Nephron progenitor cell (in vitro differentiated cells): ENCODE results near the gene CCDC60.
A peak's percentile ranks its signal among the peaks of the same experiment; 100 is the strongest.

Experiments used
- DNase-seq: peaks from one replicate; pipeline ENCODE4 v3.0.0; 2021
- H3K27ac Mint-ChIP-seq: 2 replicates; pipeline ENCODE4 v1.8.0; 2021; ENCODE audit warnings: mild to moderate bottlenecking, moderate library complexity, mixed read lengths
- H3K27me3 Mint-ChIP-seq: 2 replicates; pipeline ENCODE4 v1.8.0; 2021; ENCODE audit warnings: mild to moderate bottlenecking, low read depth, mixed read lengths; ENCODE audit not compliant: poor library complexity
- H3K36me3 Mint-ChIP-seq: 2 replicates; pipeline ENCODE4 v1.8.0; 2021; ENCODE audit warnings: low read depth, mixed read lengths
- H3K4me1 Mint-ChIP-seq: 2 replicates; pipeline ENCODE4 v1.8.0; 2021; ENCODE audit warnings: mixed read lengths
- H3K4me3 Mint-ChIP-seq: 2 replicates; pipeline ENCODE4 v1.8.0; 2021; ENCODE audit warnings: mild to moderate bottlenecking, moderate library complexity, mixed read lengths
- H3K9me3 Mint-ChIP-seq: 2 replicates; pipeline ENCODE4 v1.8.0; 2021; ENCODE audit warnings: mild to moderate bottlenecking, moderate library complexity, mixed read lengths
- TF ChIP-seq, protein P1 (sequence below): fragments of 200-600 bp; sonication (generic); IDR thresholded peaks from 2 replicates; pipeline ENCODE4 v1.5.0; 2021; ENCODE audit warnings: antibody characterized with exemption

CCDC60 gene

DNA sequence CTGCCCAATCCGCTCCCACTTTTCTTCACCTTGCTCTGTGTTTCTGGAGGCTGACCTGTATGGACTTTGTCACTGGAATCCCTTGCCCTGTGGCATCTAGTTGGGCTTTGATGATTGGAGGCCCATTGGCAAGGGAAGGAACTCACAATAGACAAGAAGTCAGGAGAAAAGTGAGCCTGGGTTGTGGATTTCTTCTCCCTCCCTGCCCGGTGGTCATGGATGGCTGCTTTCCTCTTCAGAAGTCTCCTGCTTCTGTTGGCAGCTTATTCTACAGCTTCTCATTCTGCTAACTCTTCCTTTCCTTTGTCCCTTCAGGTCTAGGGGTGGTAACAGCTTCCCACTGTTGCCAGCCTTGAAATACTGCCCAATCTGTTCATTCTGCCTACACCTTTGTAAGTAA, 13.9 kb upstream of the CCDC60 start:
- no peak for DNase-seq
- Mint-ChIP-seq H3K4me3 (no peak overlapping the region), H3K27ac (no peak overlapping the region), H3K27me3 (peaks cover 4% of the 10 kb centered on the region), H3K36me3 (no peaks in the 10 kb centered on the region), H3K9me3 (peaks cover 10% of the 10 kb centered on the region), H3K4me1 (peaks cover 22% of the 10 kb centered on the region)
- TF ChIP-seq, protein P1, sequence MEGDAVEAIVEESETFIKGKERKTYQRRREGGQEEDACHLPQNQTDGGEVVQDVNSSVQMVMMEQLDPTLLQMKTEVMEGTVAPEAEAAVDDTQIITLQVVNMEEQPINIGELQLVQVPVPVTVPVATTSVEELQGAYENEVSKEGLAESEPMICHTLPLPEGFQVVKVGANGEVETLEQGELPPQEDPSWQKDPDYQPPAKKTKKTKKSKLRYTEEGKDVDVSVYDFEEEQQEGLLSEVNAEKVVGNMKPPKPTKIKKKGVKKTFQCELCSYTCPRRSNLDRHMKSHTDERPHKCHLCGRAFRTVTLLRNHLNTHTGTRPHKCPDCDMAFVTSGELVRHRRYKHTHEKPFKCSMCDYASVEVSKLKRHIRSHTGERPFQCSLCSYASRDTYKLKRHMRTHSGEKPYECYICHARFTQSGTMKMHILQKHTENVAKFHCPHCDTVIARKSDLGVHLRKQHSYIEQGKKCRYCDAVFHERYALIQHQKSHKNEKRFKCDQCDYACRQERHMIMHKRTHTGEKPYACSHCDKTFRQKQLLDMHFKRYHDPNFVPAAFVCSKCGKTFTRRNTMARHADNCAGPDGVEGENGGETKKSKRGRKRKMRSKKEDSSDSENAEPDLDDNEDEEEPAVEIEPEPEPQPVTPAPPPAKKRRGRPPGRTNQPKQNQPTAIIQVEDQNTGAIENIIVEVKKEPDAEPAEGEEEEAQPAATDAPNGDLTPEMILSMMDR, result no peak

DNA sequence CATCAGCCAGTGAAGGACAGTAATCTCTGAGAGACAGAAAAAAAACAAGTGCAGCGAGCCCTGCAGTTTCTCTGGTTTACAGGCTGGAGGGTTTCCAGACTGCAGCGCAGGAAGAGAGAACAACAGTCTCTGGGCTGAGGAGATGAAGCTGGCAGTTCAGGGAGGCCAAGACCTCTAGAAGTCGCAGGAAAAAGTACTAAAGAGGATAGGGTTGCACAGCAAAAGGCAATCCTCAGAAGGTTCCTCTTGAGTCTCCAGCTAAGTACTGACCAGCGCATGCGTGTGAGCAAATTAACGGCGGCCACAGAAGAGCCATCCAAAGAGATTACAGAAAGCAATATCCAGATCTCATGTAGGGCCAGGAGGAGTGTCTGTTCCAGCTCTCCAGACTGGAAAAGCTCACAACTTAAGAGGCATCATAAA, 12.2 kb upstream of the CCDC60 start:
- no peaks in the 10 kb centered on the region for H3K36me3 Mint-ChIP-seq
- DNase-seq, result no peak
- peaks cover 22% of the 10 kb centered on the region for H3K4me1 Mint-ChIP-seq
- H3K9me3 Mint-ChIP-seq, result peaks cover 10% of the 10 kb centered on the region
- peaks cover 4% of the 10 kb centered on the region for H3K27me3 Mint-ChIP-seq
- H3K4me3 Mint-ChIP-seq, result no peak overlapping the region
- TF ChIP-seq, protein P1, result no peak
- no peak overlapping the region for H3K27ac Mint-ChIP-seq

DNA sequence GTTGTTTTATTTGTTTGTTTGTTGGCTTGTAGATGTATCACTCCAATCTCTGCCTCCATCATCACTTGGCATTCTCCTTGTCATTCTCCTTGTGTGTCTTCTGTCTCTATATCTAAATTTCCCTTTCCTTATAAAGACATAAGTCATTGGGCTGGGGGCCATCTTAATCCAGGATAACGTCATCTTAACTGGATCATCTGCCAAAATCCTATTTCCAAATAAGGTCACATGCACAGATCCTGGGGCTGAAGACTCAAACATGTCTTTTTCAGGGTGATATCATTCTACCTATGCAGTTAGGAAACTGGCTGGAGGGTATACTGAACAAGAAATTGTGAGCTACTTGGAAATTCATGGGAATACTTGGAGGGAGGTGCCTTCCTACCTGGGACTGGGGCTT, 8.7 kb upstream of the CCDC60 start:
- H3K9me3 Mint-ChIP-seq, result peaks cover 10% of the 10 kb centered on the region
- H3K27ac Mint-ChIP-seq, result no peak overlapping the region
- no peaks in the 10 kb centered on the region for H3K36me3 Mint-ChIP-seq
- no peak for DNase-seq
- H3K4me3 Mint-ChIP-seq, result no peak overlapping the region
- TF ChIP-seq, protein P1, result no peak
- peaks cover 8% of the 10 kb centered on the region for H3K27me3 Mint-ChIP-seq
- peaks cover 3% of the 10 kb centered on the region for H3K4me1 Mint-ChIP-seq

DNA sequence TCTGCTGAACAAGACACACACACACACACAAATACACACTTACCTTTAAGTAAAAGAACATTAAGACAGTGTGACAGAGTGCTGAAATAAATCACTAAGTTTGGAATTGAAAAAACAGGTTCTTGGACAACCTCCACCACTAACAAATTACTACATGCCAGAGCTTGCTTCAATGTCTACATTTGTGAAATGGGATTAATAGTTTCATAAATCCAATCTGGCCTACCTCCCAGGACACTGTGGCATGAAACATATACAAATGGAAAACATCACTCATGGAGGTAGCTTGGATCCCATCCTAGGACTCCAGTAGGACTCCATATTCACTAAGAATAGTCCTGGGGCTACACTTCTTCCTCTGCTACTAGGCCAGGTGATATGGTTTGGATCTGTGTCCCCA, 8.2 kb upstream of the CCDC60 start:
- peaks cover 8% of the 10 kb centered on the region for H3K27me3 Mint-ChIP-seq
- TF ChIP-seq, protein P1, result no peak
- H3K9me3 Mint-ChIP-seq, result peaks cover 10% of the 10 kb centered on the region
- no peak for DNase-seq
- H3K4me1 Mint-ChIP-seq, result no peaks in the 10 kb centered on the region
- H3K36me3 Mint-ChIP-seq, result no peaks in the 10 kb centered on the region
- H3K27ac Mint-ChIP-seq, result no peak overlapping the region
- no peak overlapping the region for H3K4me3 Mint-ChIP-seq

DNA sequence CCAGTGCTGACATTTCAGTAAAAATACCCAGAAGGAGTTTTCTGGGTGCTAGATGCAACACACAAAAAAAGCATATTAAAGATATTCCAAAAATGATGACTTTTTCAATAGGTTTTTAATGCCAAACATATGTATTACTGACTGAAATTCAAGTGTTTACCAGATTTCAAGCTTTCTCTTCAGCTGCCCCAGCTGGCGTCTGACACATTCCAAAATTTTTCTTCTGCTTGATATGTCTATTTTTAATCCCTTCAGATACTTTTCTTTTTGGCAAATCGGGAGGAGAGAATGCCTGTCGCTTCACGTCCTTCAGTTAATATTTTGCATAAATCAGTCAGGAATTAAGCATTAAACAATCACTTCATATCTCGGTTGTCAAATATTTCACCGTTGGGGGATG, 7.1 kb upstream of the CCDC60 start:
- Mint-ChIP-seq H3K4me1 (peaks cover 3% of the 10 kb centered on the region), H3K27me3 (peaks cover 10% of the 10 kb centered on the region), H3K27ac (no peak overlapping the region), H3K4me3 (no peak overlapping the region), H3K9me3 (peaks cover 7% of the 10 kb centered on the region), H3K36me3 (no peaks in the 10 kb centered on the region)
- no peak for DNase-seq
- TF ChIP-seq, protein P1, result no peak

DNA sequence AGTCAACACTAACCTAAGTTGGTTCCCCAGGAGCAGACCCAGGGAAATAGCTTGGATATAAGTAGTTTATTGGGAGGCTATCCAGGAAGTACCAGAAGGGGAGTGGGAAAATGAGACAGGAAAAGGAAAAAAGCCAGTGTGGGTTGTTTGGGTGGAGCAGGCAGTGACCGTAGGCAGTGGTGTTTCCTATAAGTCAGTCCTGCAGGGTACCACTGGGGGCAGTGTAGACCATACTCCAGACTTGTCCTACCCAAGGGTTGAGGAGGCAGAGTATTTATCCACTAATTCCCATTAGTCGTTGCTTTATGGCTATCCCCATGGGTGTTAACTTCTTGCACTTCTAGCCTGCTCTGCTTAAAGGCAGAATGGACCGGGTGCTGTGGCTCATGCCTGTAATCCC, 6.4 kb upstream of the CCDC60 start:
- peak; percentile 22 for DNase-seq
- Mint-ChIP-seq H3K4me1 (peaks cover 9% of the 10 kb centered on the region), H3K27ac (no peak overlapping the region), H3K36me3 (no peaks in the 10 kb centered on the region), H3K27me3 (peaks cover 13% of the 10 kb centered on the region), H3K4me3 (no peak overlapping the region), H3K9me3 (peaks cover 3% of the 10 kb centered on the region)
- TF ChIP-seq, protein P1, result peak; percentile 31
